ENCODE results near the gene LPIN2. TPM values are rescaled to one million over a fixed set of nuclear protein-coding genes. Genes with fewer than 3 reads are reported as not detected.

The LPIN2 gene
- total and polyA plus RNA-seq, 2 experiments from 2014 or later = 9.0 to 10.8 TPM

GRCh38 chr18:3010086-3010485, 2.9 kb downstream of the LPIN2 start:
- no peak for ATAC-seq
- H3K36me3 Mint-ChIP-seq (ENCODE audit: low read depth) = peaks cover 36% of the 10 kb centered on the region

More at GRCh38 chr18:3010086-3010485, 2.9 kb downstream of the LPIN2 start:
- Histone ChIP-seq H4K20me1 (replicated peaks; ENCODE audit: insufficient read depth) (no peaks in the 10 kb centered on the region; the same call in 1 of the 2 replicates), H2AFZ (no peak overlapping the region), H3K79me2 (replicated peaks; ENCODE audit: insufficient read depth) (peaks cover 56% of the 10 kb centered on the region), H3K36me3 (ENCODE audit: insufficient read depth) (0 out of 2 replicates have a peak, but pooled peaks cover under 1% of the 10 kb centered on the region), H3K4me1 (ENCODE audit: insufficient read depth) (peaks cover 7% of the 10 kb centered on the region; the same call in 1 of the 2 replicates), H3K4me2 (no peak overlapping the region), H3F3A (replicated peaks; ENCODE audit: low read depth) (0 out of 2 replicates have a peak, but pooled peaks cover 9% of the 10 kb centered on the region), H3K4me3 (no peak overlapping the region), H3K27me3 (ENCODE audit: insufficient read depth) (no peaks in the 10 kb centered on the region), H3K9me2 (ENCODE audit: insufficient read depth) (peaks cover 3% of the 10 kb centered on the region; the same call in 1 of the 2 replicates), H3K27ac (ENCODE audit: low read depth) (no peak overlapping the region)
- Mint-ChIP-seq H3K9me3 (peaks cover 7% of the 10 kb centered on the region; the same call in 2 of the 3 replicates), H3K4me3 (no peak overlapping the region; the same call in 2 of the 3 replicates), H3K4me1 (peaks cover 26% of the 10 kb centered on the region), H3K27me3 (ENCODE audit: insufficient read depth, low read depth, poor library complexity) (peaks cover 5% of the 10 kb centered on the region), H3K27ac (no peak overlapping the region)
- no peak for DNase-seq (ENCODE audit: low spot score)
- TF ChIP-seq STAT1 (IDR thresholded peaks at IDR 0.05; ENCODE audit: unreplicated experiment) = no peak
- no peak for TF ChIP-seq ETS1 (IDR thresholded peaks at IDR 0.05)
- no peak for TF ChIP-seq ZNF331 (CRISPR knock-in tag; IDR thresholded peaks at IDR 0.05; ENCODE audit: low read depth)
- no peak for TF ChIP-seq JUNB (IDR thresholded peaks at IDR 0.05; ENCODE audit: unreplicated experiment)
- no peak for TF ChIP-seq ZNF462 (CRISPR knock-in tag; IDR thresholded peaks at IDR 0.05)
